ENCODE results near the gene GTPBP2.
A peak's percentile ranks its signal among the peaks of the same experiment; 100 is the strongest.
"Not testable (repeated sequence)": the region's sequence is repeated elsewhere in the genome, so short reads cannot be mapped to it uniquely, and the experiment has no call there.

Gene GTPBP2

DNA sequence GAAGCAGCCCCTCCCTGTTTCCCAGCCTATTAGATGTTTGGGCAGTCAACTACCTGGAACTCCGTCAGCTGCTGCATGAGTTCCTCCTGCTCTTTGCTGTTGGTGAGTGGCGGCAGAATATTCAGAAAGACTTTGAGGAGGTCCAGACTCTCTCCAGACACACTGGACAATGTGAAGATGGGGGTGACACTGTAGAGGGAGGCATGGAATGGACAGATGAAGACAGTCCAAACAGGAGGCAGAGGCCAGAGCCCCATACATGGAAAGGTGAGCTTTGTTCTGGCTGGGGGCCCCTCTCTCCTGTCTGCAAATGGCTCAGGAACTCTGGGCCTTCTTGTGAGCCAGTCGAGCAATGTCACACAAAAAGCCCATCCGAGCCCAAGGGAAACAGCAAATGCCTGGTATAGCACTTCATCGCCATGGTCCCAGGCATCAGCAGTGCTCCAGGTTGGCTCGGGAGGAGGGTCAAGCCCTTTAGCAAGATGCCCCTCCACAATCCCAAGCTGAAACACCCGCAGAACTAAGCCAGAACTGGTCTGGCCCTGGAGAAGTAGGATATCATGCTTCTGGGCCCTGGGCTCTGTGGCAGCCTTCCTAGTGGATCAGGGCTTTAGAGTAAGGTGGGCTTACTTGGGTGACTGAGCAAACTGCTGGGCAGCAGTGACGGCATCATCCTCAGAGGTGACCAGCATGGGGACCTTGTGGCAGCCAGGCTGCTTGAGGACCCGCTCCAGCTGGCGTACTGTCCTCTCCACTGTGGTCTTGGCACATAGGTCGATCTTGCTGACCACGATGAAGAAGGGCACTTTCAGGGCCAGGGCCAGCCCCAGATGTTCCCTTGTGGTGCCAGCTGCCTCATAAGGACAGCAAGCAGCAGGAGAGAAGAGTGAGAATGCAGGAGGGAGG lies 4.9 kb downstream of the GTPBP2 start:
- no peak for DNase-seq

DNA sequence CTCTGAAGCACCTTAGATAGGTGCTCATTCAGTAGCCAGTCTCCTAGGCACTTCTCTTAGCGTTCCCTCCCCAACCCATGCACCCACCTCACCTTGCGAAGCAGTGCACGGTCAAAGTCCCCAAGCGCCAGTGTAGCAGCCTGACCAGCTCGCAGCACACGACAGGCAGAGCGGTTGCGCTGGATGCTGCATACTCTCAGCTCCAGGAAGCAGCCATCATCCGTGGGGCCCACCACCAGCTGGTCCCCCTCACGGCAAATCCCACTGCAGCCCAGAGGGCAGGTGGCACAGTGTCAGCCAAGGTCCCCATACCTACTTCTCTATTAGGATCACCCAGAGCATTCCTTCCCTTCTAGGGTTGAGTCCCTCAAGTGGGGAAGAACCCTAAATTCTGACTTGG lies 6.5 kb downstream of the GTPBP2 start:
- no peak for DNase-seq

DNA sequence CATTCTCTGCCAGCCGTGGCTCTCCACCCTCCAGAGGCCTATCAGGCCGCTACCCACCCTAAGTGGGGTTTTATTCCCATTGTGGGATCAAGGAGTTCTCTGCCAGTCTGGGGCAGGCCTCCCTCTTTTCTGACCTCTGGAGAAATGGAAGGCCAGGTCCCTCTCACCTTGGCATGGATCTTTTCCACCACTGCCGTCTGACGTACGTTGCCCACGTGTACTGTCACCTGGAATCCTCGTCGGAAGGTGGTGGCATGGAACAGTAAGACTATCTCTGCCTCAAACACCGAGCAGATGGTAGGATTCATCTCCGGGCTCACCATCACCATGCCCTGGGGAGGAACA lies 7.3 kb downstream of the GTPBP2 start:
- no peak for DNase-seq

DNA sequence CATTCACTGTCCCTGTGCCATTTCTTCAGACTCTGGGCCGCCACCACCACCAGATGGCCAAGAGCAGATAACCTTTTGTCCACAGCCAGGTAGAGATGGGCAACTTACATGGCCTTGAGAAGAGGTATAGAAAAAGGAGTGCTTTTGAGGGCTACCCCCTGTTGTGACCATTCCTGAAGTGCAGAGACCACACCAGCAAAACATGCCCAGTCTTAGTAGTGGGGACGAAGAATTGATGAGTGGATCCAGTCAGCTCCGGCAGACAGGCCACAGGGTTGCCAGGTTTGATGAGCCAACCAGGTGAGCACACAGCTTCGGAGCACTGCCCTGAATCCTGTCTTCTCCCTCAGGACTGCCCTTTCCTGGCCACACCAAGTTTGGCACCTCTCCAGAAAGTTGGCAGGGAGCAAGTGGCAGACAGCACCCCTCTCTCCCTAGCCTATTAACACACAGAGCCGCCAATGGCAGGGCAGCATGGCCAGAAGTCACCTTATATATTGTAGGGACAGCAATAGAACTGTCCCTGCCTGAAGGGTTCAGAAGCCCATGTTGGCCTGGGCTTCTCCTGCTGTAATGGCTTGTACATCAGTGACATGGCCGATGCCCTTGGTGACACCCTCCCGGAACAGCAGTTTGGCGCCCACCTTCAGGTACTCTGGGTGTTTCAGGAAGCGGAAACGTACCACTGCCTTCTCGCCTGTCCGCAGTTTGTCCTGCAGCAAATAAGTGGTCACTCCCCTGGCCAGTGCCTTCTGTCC lies 7.8 kb downstream of the GTPBP2 start:
- DNase-seq: no peak

DNA sequence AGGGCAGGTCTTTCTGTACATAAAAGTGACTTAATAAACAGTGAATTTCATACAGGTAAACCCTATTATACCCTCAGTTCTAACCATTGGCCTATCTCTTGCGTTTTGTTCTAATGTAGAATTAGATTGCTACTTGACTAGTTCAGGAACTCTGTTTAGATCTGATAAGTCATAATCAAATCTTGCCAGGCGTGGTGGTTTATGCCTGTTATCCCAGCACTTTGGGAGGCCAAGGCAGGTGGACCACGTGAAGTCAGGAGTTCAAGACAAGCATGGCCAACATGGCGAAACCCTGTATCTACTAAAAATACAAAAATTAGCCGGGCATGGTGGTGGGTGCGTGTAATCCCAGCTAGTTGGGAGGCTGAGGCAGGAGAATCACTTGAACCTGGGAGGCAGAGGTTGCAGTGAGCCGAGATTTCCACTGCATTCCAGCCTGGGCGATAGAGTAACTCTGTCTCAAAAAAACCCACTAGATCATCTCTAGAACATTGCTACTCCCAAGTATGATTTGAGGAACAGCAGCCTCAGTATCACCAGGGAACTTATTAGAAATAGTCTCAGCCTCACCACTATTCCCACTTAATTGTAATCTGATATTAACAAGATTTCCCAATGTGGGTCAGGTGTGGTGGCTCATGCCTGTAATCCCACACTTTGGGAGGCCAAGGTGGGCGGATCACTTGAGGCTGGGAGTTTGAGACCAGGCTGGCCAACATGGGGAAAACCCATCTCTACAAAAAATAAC lies 12.2 kb downstream of the GTPBP2 start:
- peak; percentile 37 for DNase-seq

DNA sequence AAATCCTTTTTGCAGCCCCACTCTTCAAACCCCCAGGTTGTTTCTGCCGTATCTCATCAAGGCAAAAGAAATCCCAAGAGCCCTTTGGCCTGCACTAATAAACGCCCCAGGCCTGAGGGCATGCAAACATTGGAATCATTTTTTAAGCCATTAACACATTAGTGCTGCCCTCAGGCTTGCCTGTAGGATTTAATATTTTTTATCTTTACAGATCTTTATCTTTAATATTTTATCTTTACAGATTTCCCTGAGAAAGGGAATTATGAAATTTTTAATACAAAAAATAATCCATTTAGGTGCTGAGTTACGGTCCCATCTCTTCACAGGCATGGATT lies 14.7 kb downstream of the GTPBP2 start:
- no peak for DNase-seq

DNA sequence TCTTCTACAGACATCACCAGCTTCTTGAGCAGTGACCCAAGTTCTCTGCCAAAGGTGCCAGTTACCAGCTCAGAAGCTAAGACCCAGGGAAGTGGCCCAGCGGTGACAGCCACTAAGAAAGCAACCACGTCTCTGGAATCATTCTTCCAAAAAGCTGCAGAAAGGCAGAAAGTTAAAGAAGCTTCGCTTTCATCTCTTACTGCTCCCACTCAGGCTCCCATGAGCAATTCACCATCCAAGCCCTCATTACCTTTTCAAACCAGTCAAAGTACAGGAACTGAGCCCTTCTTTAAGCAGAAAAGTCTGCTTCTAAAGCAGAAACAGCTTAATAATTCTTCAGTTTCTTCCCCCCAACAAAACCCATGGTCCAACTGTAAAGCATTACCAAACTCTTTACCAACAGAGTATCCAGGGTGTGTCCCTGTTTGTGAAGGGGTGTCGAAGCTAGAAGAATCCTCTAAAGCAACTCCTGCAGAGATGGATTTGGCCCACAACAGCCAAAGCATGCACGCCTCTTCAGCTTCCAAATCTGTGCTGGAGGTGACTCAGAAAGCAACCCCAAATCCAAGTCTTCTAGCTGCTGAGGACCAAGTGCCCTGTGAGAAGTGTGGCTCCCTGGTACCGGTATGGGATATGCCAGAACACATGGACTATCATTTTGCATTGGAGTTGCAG lies 15.2 kb downstream of the GTPBP2 start:
- no peak for DNase-seq

DNA sequence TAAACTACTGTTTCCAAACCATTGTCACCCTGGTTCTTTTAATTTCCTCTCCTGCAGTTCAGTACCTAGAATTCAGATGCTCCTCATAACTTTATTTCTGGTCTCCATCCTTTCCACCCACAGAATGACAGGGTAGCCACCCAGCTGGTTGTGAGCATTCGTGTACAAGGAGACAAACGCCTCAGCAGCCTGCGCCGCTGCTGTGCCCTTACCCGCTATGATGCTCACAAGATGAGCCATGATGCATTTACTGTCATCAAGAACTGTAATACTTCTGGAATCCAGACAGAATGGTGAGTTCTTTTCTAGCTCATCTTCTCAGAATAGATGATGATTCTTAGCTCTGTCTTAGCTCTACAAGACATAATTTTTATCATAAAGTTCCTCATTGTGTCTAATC lies 18.6 kb downstream of the GTPBP2 start:
- no peak for DNase-seq

DNA sequence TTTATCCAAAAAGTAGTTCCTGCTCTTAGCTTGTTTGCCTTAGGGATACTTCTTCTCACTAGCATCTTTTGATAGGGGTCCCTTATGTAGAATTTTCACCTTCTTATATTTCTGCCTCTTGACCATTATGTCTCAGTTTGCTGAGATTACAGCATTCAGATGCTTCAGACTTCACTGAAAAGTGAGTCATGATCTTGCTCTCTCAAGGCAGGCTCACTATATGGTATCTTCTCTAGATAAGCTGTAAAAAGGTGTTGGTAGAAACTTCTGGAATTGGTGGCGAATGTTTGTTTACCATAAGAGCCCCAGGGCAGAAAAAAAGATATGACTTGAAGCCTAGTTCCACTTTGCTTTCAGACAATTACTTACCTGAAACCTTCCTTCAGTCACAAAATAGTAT lies 19.7 kb downstream of the GTPBP2 start:
- no peak for DNase-seq

DNA sequence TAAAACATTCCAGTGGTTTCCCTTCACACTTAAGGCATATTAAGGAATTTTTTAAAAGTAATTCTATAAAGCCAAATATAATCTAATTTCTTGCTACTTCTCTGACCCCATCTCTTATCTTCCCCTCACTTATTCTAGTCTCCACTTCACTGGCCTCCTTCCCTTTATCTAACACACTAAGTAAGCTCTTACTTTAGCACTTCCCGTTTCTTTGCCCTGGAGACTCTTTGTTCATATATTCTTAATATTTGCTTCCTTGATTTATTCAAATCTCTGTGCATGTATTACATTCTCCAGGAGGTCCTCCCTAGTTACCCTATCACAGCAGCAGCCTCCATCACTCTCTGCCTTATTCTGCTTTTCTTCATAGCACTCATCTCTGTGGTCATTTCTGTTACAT lies 20.3 kb downstream of the GTPBP2 start:
- DNase-seq: peak; percentile 50

DNA sequence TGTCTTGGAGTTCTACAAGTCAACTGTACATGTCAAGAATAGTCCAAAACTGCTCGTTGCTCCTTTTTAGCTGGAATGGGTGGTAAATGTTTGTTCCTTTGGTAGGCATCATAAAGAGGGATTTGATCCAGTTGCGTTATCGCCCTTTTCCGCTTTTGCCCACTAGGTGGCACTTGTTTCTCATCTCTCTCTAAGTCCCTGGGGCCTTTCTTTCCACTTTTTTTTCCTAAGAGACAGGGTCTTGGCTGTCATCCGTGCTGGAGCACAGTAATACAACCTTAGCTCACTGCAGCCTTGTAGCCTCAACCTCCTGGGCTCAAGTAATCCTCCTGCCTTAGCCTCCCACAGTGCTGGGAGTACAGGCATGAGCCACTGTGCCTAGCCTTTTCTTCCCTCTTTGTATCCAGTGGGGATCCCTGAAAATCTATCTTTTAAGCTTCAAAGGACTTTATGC lies 20.7 kb downstream of the GTPBP2 start:
- DNase-seq: peak; percentile 84

DNA sequence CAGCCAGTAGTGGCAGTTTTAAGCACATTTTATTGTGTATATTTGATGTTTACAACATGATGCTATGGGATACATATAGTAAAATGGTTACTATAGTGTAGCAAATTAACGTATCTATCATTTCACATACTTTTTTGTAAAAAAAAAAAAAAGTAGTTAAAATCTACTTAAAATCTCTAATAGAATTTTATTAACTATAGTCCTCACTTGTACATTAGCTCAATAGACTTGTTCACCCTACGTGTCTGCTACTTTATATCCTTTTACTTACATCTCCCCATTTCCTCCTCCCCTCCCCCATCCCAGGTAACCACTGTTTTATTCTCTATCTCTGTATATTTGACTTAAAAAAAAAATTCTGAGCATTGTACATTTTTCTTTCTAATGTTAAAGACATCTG lies 23.0 kb downstream of the GTPBP2 start:
- no peak for DNase-seq

DNA sequence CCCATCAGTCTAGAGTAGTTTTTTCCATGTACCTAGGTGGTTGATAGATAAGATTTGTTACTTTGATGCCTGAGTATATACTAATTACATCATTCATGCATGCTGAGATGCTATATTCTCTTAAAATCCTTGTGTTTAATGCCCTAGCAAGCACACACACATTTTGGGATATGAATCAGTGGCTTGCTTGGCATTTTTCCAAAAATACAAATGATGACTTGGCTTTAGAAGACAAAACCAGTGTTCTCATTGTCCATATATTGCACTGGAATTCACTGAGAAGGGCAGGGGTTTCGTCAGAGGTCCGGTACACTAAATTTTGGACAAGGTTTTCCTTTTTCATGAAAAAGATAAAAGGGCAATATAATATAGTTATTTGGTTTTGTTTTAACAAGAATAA lies 24.9 kb downstream of the GTPBP2 start:
- no peak for DNase-seq

DNA sequence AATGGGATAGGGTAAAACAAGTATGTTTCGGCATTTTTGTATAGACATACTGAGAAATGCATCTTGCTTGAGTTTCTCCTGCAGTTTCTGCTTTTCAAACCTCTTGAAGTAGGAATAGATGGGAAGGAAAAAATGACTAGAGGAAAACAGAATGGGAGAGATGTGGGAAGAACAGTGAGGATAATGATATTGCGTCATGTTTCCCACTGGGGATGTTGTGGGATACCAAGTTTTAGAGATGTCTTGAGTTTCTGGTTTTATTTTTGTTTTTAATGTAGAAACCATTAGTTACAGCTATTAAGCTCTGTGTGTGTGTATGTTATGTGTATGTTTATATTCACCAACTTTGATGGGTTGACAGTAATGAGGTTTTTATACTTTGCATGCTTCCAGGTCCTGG lies 28.5 kb downstream of the GTPBP2 start:
- DNase-seq: no peak

DNA sequence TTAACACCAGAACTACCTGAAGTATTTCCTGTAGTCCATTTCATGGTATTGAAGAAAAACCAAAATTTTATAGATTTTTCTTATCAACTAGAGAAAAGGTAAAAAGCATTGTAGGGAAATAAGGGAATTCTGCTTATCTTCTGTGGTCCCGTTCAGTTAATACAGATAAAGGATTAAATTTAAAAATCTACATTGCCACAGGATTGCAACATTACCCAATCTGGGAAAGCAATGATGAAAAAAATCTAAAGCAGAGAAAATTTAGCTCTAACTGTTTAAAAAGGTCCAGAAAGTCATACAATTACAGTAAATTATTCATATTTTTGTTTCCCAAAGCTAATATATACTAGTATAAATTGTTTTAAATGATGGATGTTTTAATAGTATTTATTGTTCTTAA lies 35.1 kb downstream of the GTPBP2 start:
- DNase-seq: no peak

DNA sequence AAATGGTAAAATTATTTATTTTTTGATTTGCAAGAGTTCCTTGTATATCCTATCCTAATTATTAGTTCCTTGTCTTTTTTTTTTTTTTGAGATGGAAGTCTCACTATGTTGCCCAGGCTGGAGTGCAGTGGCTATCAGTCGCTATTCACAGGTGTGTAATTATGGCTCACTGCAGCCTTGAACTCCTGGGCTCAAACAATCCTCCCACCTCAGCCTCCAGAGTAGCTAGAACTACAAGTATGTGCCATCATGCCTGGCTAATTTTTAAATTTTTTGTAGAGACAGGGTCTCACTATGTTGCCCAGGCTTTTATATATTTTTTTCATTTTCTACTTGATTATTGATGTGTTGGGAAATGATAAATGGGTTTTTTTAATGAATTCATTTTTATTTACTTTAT lies 39.5 kb downstream of the GTPBP2 start:
- DNase-seq: not testable (repeated sequence)

DNA sequence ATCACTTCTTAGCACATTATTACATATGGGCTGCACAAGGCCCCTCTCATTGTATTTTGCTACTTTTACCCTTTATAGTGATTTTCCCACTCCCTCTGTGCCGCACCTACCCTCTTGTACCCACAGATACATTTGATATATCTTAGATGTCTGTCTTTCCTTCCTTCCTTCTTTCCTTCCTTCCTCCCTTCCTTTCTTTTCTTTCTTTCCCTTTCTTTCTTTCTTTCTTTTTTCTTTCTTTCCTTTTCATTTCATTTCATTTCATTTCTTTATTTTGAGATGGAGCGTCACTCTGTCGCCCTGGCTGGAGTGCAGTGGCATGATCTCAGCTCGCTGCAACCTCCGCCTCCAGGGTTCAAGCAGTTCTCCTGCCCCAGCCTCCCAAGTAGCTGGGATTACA lies 40.9 kb downstream of the GTPBP2 start:
- DNase-seq: no peak

DNA sequence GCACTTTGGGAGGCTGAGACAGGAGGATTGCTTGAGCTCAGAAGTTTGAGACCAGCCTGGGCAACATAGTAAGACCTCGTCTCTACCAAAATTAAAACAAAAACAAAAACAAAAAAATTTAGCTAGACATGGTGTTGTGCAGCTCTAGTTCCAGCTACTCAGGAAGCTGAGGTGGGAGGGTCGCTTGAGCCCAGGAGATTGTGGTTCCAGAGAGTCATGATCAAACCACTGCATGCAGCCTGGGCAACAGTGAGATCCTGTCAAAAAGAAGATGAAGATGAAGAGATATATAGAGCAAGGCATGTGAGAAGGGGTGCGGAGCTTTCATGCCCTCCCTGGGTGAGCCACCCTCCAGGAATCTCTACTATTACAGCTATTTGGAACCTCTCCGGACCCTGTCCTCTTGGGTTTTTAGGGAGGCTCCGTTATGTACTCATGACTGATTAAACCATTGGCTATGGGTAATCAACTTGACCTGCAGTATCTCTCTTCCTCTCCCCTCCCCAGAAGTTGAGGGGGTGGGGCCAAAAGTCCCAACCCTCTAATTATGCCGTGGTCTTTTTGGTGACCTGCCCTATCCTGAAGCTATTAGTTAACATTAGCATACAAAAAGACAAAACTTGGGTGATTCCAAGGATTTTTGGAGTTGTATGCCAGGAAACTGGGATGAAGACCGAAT lies 44.0 kb downstream of the GTPBP2 start:
- DNase-seq: no peak

DNA sequence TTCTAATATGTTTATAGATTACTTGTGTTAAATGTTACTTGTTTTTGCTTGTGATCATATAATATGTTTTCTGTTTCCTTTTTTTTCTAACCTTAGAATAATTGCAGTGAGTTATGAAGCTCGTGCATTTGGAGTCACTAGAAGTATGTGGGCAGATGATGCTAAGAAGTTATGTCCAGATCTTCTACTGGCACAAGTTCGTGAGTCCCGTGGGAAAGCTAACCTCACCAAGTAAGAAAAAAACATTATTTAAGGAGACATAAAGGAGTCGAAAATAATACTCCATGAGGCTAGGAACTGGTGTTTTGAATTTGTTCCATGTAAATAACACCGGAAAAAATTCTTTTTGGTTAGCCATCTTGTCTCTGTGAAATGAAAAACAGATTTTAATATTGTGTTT lies 46.2 kb downstream of the GTPBP2 start:
- DNase-seq: no peak

DNA sequence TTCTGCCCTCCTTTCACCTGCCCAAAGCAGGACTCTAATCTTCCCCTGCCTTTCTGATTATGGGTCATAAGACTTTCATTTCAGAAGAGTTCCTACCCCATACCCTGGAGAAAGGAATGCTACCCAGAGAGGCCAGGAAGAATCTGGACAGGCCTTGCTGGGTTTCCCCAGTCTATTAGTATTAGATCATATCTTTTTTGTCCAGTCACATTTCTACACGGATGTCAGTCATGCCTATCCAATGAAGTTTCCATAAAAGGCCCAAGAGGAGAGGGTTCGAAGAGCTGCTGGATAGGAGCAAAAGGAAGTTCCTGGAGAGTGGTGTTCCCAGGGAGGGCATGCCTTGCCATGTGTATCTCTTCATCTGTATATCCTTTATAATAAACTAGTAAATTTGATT lies 49.9 kb downstream of the GTPBP2 start:
- DNase-seq: no peak

DNA sequence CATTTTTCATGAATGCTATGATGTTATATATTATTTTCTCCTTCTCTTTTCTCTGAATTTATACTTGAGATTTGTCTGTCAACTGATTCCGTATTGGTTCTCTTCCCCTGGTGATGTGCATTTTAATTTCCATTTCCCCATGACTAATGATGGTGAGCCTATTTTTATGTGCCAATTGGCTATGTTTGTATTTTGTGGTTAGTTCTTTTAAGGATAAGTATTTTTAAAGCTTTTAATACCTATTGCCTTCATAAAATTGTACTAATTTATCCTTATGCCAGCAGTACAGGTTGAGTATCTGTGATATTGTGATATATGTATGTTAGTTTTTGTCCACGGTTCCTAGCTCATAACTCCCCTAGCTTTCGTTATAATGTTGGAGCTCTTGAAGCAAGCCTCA lies 50.3 kb downstream of the GTPBP2 start:
- DNase-seq: no peak

DNA sequence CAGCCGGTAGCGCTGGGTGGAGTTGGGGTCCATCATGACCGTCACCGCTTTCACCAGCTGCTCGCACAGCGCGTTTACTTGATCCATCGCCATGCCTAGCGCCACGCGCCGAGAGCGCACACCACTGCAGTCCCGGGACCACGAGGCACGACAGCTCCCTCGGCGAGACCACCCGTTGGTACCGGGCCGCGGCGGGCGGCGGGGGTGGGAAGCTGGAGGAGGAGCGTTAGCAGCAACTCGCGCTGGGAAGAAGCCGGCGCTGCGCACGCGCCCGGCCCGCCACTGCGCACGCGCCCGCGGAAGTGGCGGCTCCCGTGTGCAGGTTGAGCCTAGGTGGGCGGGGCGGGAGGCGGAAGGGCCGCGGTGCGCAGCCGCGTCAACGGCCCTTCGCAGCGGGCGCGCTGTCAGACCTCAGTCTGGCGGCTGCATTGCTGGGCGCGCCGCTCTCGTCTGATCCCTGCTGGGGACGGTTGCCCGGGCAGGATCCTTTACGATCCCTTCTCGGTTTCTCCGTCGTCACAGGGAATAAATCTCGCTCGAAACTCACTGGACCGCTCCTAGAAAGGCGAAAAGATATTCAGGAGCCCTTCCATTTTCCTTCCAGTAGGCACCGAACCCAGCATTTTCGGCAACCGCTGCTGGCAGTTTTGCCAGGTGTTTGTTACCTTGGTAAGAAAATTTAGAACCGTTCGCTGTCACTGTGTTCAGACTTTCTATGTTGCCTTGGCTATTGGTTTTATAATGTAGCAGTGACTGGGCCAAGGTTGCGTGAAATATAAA lies 53.1 kb downstream of the GTPBP2 start, which contains the start of the genes POLH and XPO5:
TSS of gene POLH (plus strand) at position 414 of the 780 bp plus-strand sequence. CDS start 6,135 bp downstream, outside the sequence.
TSS of gene XPO5 (minus strand) at position 267 of the 780 bp plus-strand sequence. CDS start at position 93, 174 bp downstream.
- peak; percentile 96 for DNase-seq
